Pancreas (tissue), 10 donors: ENCODE measurements around the gene ZNF322. TPM values are rescaled to one million over a fixed set of nuclear protein-coding genes. Genes with fewer than 3 reads are reported as not detected.

Experiments used
- ATAC-seq, 4 donors: fragments of 200-7000 bp; cut with Tn5 transposase; one replicate each; pipeline versions ENCODE4 v1.8.0 to v1.9.1; 2020; ENCODE audit warnings: mild to moderate bottlenecking in 4 of 4, moderate library complexity in 4 of 4
- DNase-seq, 6 donors: peaks; one replicate each; pipeline ENCODE4 v3.0.0-alpha.2; 2020
- FAIRE-seq: peaks from 2 replicates; lab custom pipeline; 2012; peaks lifted over from hg19 to GRCh38; lab: Jason Lieb, UNC
- H3K27ac ChIP-seq, 4 donors: fragments of 200-600 bp; sonication (generic); 1 replicate in 3 of 4; 2 replicates in 1 of 4; pipeline versions ENCODE4 v1.5.0 to v1.8.0; 2020
- H3K27me3 ChIP-seq, 4 donors: fragments of 200-600 bp; one replicate each; pipeline ENCODE4 v1.8.0; 2021
- H3K36me3 ChIP-seq, 3 donors: fragments of 200-600 bp; sonication (generic) in 1 of 3; one replicate each; pipeline versions ENCODE4 v1.5.0 to v1.8.0; 2020 to 2021
- H3K4me1 ChIP-seq, 3 donors: fragments of 200-600 bp; one replicate each; pipeline ENCODE4 v1.8.0; 2021
- H3K4me3 ChIP-seq, 4 donors: fragments of 200-600 bp; sonication (generic) in 2 of 4; one replicate each; pipeline versions ENCODE4 v1.5.0 to v1.8.0; 2020 to 2021
- H3K9me3 ChIP-seq, 4 donors: fragments of 200-600 bp; one replicate each; pipeline ENCODE4 v1.8.0; 2021
- WGBS, 2 donors: extraction: QIAGEN DNeasy Blood & Tissue Kit; methylation state at CpG; one replicate each; pipeline ENCODE4 v1.1.7; 2013; 5-methylcytosine and 5-hydroxymethylcytosine counted together
- intact Hi-C, 3 donors: fragments of 100-400 bp; cut with DNase I; formaldehyde crosslinking; loops; one replicate each; pipeline versions ENCODE4 v1.11.1 to v1.14.2; 2022
- polyA plus RNA-seq, 2 donors: library from polyadenylated mRNA; stranded (reverse); fragments of 200-250 nt; gene quantifications; one replicate each; pipeline ENCODE4 v1.2.3, GENCODE V29; 2013
- total RNA-seq, 6 donors: library from RNA; stranded (reverse); fragmentation: NEBNext Ultra II Directional in 4 of 6; extraction: Animal tissue kit (Norgen Biotek cat#: 25700) in 4 of 6; gene quantifications; one replicate each; pipeline versions ENCODE4 v1.2.1 to v1.2.4, GENCODE V29; 2021 to 2023
- TF ChIP-seq, protein P1 (sequence below), 4 donors: fragments of 200-600 bp; sonication (generic) in 3 of 4; IDR thresholded peaks; one replicate each; pipeline versions ENCODE4 v1.5.0 to v1.8.0; 2021; ENCODE audit warnings: antibody characterized with exemption in 4 of 4
- donor health status: healthy with polysubstance abuse.
- donor health status: DM: no; HTN: no; CAD: no; lungs with moderate emphysema.
- donor health status: DM: no; HTN: no; CAD: no.
- donor health status: control.
- donor health status: control.
- donor health status: Bipolar disorder and iron deficiency.
- donor health status: DM: yes; HTN: yes; CAD: no.
- donor health status: DM: no; HTN: no; CAD: no.
- donor health status: DM: no; HTN: no; CAD: no.
- donor health status: DM: yes; HTN: yes; CAD: no.

ZNF322 gene
- total and polyA plus RNA-seq, 8 donors, result 3.7 to 17.0 (median 6.8) TPM

DNA sequence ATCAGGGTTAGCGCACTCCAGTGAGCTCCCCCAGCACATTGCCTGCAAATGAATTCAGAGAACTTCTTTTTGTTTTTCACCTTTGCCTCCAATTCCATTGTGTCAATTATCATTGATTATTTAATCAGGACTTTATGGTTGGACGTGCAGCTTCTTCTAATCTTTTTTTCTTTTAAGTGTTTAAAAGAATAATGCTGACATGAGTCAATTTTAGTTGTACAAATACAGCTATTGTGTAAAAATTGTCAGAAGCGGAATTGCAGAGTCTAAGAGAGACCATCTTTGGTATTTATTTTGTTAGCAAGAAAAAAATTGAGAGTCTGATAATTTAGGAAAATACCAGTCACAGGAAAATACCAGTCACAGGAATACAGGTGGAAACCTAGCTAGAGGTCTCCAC lies 57.3 kb downstream of the ZNF322 start:
- ATAC-seq, result no peak
- Histone ChIP-seq H3K9me3 (no peaks in the 10 kb centered on the region), H3K27ac (no peak overlapping the region), H3K36me3 (peaks cover 0 to 5% (median 0%) of the 10 kb centered on the region in 3 donors), H3K27me3 (no peaks in the 10 kb centered on the region), H3K4me1 (peaks cover 0 to 9% (median 0%) of the 10 kb centered on the region in 3 donors), H3K4me3 (no peak overlapping the region)
- 72 to 73% methylated on average over 3 of the region's 3 CpGs for WGBS, 2 donors
- no peak for DNase-seq
- no peak for FAIRE-seq
- intact Hi-C loops, result loop anchor here in 1 of 3 donors (10.0 kb wide), 1 partner anchor 473 kb away; no protein-coding TSS in a partner anchor
- TF ChIP-seq, protein P1, sequence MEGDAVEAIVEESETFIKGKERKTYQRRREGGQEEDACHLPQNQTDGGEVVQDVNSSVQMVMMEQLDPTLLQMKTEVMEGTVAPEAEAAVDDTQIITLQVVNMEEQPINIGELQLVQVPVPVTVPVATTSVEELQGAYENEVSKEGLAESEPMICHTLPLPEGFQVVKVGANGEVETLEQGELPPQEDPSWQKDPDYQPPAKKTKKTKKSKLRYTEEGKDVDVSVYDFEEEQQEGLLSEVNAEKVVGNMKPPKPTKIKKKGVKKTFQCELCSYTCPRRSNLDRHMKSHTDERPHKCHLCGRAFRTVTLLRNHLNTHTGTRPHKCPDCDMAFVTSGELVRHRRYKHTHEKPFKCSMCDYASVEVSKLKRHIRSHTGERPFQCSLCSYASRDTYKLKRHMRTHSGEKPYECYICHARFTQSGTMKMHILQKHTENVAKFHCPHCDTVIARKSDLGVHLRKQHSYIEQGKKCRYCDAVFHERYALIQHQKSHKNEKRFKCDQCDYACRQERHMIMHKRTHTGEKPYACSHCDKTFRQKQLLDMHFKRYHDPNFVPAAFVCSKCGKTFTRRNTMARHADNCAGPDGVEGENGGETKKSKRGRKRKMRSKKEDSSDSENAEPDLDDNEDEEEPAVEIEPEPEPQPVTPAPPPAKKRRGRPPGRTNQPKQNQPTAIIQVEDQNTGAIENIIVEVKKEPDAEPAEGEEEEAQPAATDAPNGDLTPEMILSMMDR (IDR thresholded peaks at IDR 0.05), result no peak

GRCh38 chr6:26600759-26601158 lies 58.8 kb downstream of the ZNF322 start:
- Histone ChIP-seq H3K9me3 (no peaks in the 10 kb centered on the region), H3K27ac (no peak overlapping the region), H3K27me3 (no peaks in the 10 kb centered on the region), H3K4me3 (no peak overlapping the region), H3K4me1 (peaks cover 0 to 13% (median 0%) of the 10 kb centered on the region in 3 donors), H3K36me3 (peaks cover 0 to 5% (median 0%) of the 10 kb centered on the region in 3 donors)
- ATAC-seq (no peak), DNase-seq (no peak), FAIRE-seq (no peak)
- TF ChIP-seq, protein P1 (IDR thresholded peaks at IDR 0.05), result no peak
- intact Hi-C loops, result loop anchor here in 1 of 3 donors (10.0 kb wide), 1 partner anchor 474 kb away; no protein-coding TSS in a partner anchor

DNA sequence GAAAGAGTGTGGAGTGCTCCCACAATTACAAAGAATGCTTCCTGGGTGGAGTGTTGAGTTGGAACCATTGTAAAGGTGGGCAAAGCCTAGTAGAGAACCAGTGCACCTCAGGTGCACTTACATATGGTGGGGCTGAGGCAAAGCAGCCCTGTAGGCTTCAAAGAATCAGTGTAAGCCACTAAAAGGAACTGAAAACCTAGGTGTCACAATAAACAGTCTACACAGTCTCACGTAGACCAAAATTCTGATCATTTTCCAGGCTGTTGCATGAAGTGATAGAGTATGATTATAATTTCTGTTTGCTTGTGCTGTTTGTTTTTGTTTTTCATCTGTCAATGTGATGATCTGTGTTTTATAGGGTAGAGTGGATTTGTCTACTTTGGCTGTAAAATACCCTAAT lies 60.0 kb downstream of the ZNF322 start:
- 91 to 93% methylated on average over 1 of the region's 1 CpG for WGBS, 2 donors
- no peaks in the 10 kb centered on the region for H3K9me3 ChIP-seq
- FAIRE-seq, result no peak
- H3K27me3 ChIP-seq, result no peaks in the 10 kb centered on the region
- H3K27ac ChIP-seq, result no peak overlapping the region
- intact Hi-C loops, result loop anchor here in 1 of 3 donors (5.0 kb wide), 1 partner anchor 257 kb away; no protein-coding TSS in a partner anchor
- peaks cover 0 to 18% (median 0%) of the 10 kb centered on the region in 3 donors for H3K4me1 ChIP-seq
- TF ChIP-seq, protein P1 (IDR thresholded peaks at IDR 0.05), result no peak
- no peak overlapping the region for H3K4me3 ChIP-seq
- DNase-seq, result no peak
- H3K36me3 ChIP-seq, result peaks cover 0 to 5% (median 0%) of the 10 kb centered on the region in 3 donors
- ATAC-seq, result no peak

DNA sequence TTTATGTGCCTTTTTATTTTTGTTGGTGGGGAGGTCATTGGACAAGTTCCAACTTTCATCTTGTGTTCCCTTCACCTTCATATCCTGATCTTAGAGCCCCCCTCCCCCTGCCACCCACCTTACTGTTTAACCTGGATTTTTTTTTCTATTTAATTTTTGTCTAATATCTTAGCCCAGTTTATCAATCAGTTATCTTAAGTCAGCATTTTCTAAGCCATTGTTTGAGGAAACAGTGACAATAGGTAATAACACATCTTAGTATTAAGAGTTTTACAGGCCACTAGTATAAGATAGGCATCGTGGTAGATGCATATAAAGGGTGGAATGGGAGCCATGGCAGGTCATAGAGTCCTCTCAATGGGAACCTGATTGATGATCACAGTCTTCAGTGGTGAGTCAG lies 60.4 kb downstream of the ZNF322 start:
- Histone ChIP-seq H3K9me3 (no peaks in the 10 kb centered on the region), H3K4me1 (peaks cover 0 to 18% (median 0%) of the 10 kb centered on the region in 3 donors), H3K4me3 (no peak overlapping the region), H3K36me3 (peaks cover 0 to 5% (median 0%) of the 10 kb centered on the region in 3 donors), H3K27ac (no peak overlapping the region), H3K27me3 (peaks cover 0 to 3% (median 0%) of the 10 kb centered on the region in 4 donors)
- WGBS, 2 donors, result 83 to 85% methylated on average over 1 of the region's 1 CpG
- TF ChIP-seq, protein P1 (IDR thresholded peaks at IDR 0.05), result no peak
- ATAC-seq, result no peak
- intact Hi-C loops, result loop anchor here in 1 of 3 donors (5.0 kb wide), 1 partner anchor 257 kb away; no protein-coding TSS in a partner anchor
- FAIRE-seq, result no peak
- no peak for DNase-seq

GRCh38 chr6:26598267-26598666 lies 61.3 kb downstream of the ZNF322 start:
- Histone ChIP-seq H3K36me3 (peaks cover 0 to 5% (median 0%) of the 10 kb centered on the region in 3 donors), H3K9me3 (no peaks in the 10 kb centered on the region), H3K27me3 (peaks cover 0 to 12% (median 2%) of the 10 kb centered on the region in 4 donors), H3K27ac (no peak overlapping the region), H3K4me3 (peak overlapping the region in 1 of 4 donors; percentile 95), H3K4me1 (peaks cover 0 to 18% (median 0%) of the 10 kb centered on the region in 3 donors)
- WGBS, 2 donors, result 91 to 94% methylated on average over 22 of the region's 22 CpGs
- intact Hi-C loops, result loop anchor here in 1 of 3 donors (5.0 kb wide), 1 partner anchor 256 kb away; no protein-coding TSS in a partner anchor
- DNase-seq (peak in 3 of 6 donors; percentile 10 to 77 (median 58)), ATAC-seq (no peak), FAIRE-seq (no peak)
- TF ChIP-seq, protein P1 (IDR thresholded peaks at IDR 0.05), result no peak
